Neuronal stem cell (in vitro differentiated cells): ENCODE data around the gene CCN2.

Experiments used
- DNase-seq: peaks from one replicate; pipeline ENCODE4 v3.0.0-alpha.2; 2013; ENCODE audit warnings: low spot score
- H2AFZ ChIP-seq: one replicate; pipeline ENCODE4 v1.6.1; 2013; ENCODE audit warnings: mild to moderate bottlenecking, low read length, inconsistent platforms
- H2AK5ac ChIP-seq: 2 replicates; pipeline ENCODE4 v1.6.1; 2013; ENCODE audit warnings: low read depth, mild to moderate bottlenecking, inconsistent platforms, low read length, moderate library complexity, mixed read lengths
- H2BK120ac ChIP-seq: 2 replicates; pipeline ENCODE4 v1.6.1; 2013; ENCODE audit warnings: low read depth, mild to moderate bottlenecking, inconsistent platforms, low read length, moderate library complexity, mixed read lengths
- H2BK12ac ChIP-seq: one replicate; pipeline ENCODE4 v1.6.1; 2013; ENCODE audit warnings: low read length, inconsistent platforms
- H2BK15ac ChIP-seq: 2 replicates; pipeline ENCODE4 v1.6.1; 2013; ENCODE audit warnings: mild to moderate bottlenecking, low read length, inconsistent platforms, mixed read lengths
- H2BK5ac ChIP-seq: one replicate; pipeline ENCODE4 v1.6.1; 2013; ENCODE audit warnings: inconsistent platforms, mild to moderate bottlenecking, low read length, moderate library complexity
- H3K14ac ChIP-seq: one replicate; pipeline ENCODE4 v1.6.1; 2013; ENCODE audit warnings: low read length, inconsistent platforms
- H3K18ac ChIP-seq: 2 replicates; pipeline ENCODE4 v1.6.1; 2013; ENCODE audit warnings: low read length, inconsistent platforms
- H3K23ac ChIP-seq: 2 replicates; pipeline ENCODE4 v1.6.1; 2013; ENCODE audit warnings: low read depth, mild to moderate bottlenecking, mixed read lengths, low read length, inconsistent platforms; ENCODE audit not compliant: poor library complexity
- H3K27ac ChIP-seq: replicated peaks from 3 replicates; pipeline ENCODE4 v1.5.1; 2013; ENCODE audit warnings: low read length, inconsistent platforms
- H3K27me3 ChIP-seq, 3 experiments: 2 replicates each; pipeline ENCODE4 v1.6.1; 2013; ENCODE audit warnings: low read length in 3 of 3, mild to moderate bottlenecking in 2 of 3, inconsistent platforms in 1 of 3, low read depth in 1 of 3, mixed read lengths in 1 of 3, moderate library complexity in 1 of 3; ENCODE audit not compliant: control insufficient read depth in 3 of 3, insufficient read depth in 3 of 3
- H3K36me3 ChIP-seq, 2 donors: replicated peaks in 1 of 2; 2 replicates each; pipeline ENCODE4 v1.6.1; 2013; ENCODE audit warnings: low read length in 2 of 2; ENCODE audit not compliant: control insufficient read depth in 2 of 2, insufficient read depth in 2 of 2
- H3K4ac ChIP-seq: 2 replicates; pipeline ENCODE4 v1.6.1; 2013; ENCODE audit warnings: inconsistent platforms, mild to moderate bottlenecking, low read length, moderate library complexity
- H3K4me1 ChIP-seq, 2 donors: 1 replicate in 1 of 2; 2 replicates in 1 of 2; pipeline ENCODE4 v1.6.1; 2013; ENCODE audit warnings: low read length in 2 of 2, low read depth in 1 of 2; ENCODE audit not compliant: control insufficient read depth in 2 of 2, insufficient read depth in 1 of 2
- H3K4me2 ChIP-seq: one replicate; pipeline ENCODE4 v1.6.1; 2013; ENCODE audit warnings: mild to moderate bottlenecking, low read length, inconsistent platforms; ENCODE audit not compliant: insufficient read depth, poor library complexity, severe bottlenecking
- H3K4me3 ChIP-seq, 2 donors: 2 replicates each; pipeline ENCODE4 v1.5.1; 2013; ENCODE audit warnings: low read length in 2 of 2, mild to moderate bottlenecking in 2 of 2, inconsistent platforms in 1 of 2, moderate library complexity in 1 of 2
- H3K79me1 ChIP-seq: one replicate; pipeline ENCODE4 v1.6.1; 2013; ENCODE audit warnings: low read depth, mild to moderate bottlenecking, inconsistent platforms, low read length, moderate library complexity
- H3K9ac ChIP-seq: one replicate; pipeline ENCODE4 v1.6.1; 2013; ENCODE audit warnings: mild to moderate bottlenecking, low read depth, low read length, inconsistent platforms; ENCODE audit not compliant: poor library complexity
- H3K9me3 ChIP-seq, 2 donors: replicated peaks in 1 of 2; 2 replicates each; pipeline versions ENCODE3 to v1.6.1; 2013; ENCODE audit warnings: low read length in 2 of 2, mild to moderate bottlenecking in 2 of 2, inconsistent platforms in 1 of 2, low read depth in 1 of 2, mixed read lengths in 1 of 2, moderate library complexity in 1 of 2; ENCODE audit not compliant: control insufficient read depth in 2 of 2, insufficient read depth in 1 of 2
- H4K8ac ChIP-seq: one replicate; pipeline ENCODE4 v1.6.1; 2013; ENCODE audit warnings: low read depth, mild to moderate bottlenecking, inconsistent platforms, low read length, moderate library complexity
- H4K91ac ChIP-seq: one replicate; pipeline ENCODE4 v1.6.1; 2013; ENCODE audit warnings: low read length, low read depth, mild to moderate bottlenecking, inconsistent platforms; ENCODE audit not compliant: poor library complexity
- WGBS, 2 donors: extraction: QIAGEN DNeasy Blood & Tissue Kit; methylation state at CpG; one replicate each; pipeline ENCODE4 v1.1.7; 2013; ENCODE audit warnings: missing lambda C conversion rate in 2 of 2, mixed read lengths in 1 of 2; ENCODE audit not compliant: insufficient read length in 2 of 2, insufficient replicate concordance in 1 of 2; ENCODE audit errors: extremely low coverage in 2 of 2; 5-methylcytosine and 5-hydroxymethylcytosine counted together

CCN2 gene

DNA sequence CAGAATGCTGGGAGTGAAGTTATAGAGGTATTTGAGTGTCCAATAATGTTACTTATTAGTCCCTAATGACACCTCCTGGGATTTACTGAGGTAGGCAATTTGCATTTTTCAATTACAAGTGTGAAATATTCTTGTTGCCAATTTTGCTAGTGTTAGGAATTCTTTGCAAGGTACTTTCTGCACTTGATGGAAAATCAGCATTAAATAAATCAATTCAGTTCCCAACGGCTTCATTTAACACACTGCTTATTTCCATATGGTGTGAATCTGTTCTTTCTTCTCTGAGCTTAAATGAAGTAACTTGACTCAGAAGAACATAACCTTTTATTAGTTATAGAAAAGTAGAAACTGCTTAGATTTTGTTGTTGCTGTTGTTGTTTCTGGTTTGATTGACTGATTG is 21.2 kb downstream of the CCN2 start:
- Histone ChIP-seq H2BK15ac (no peak overlapping the region), H2BK120ac (no peak overlapping the region), H3K4ac (no peak overlapping the region), H3K79me1 (no peaks in the 10 kb centered on the region), H3K14ac (no peak overlapping the region), H3K4me3 (no peak overlapping the region), H3K9me3 (no peaks in the 10 kb centered on the region), H4K91ac (no peak overlapping the region), H3K36me3 (no peaks in the 10 kb centered on the region), H4K8ac (no peak overlapping the region), H2AK5ac (no peak overlapping the region), H3K23ac (no peak overlapping the region), H3K4me2 (no peak overlapping the region), H3K18ac (no peak overlapping the region), H2AFZ (no peak overlapping the region), H3K27me3 (no peaks in the 10 kb centered on the region), H3K9ac (no peak overlapping the region), H2BK12ac (no peak overlapping the region), H3K27ac (no peak overlapping the region), H2BK5ac (no peak overlapping the region), H3K4me1 (no peaks in the 10 kb centered on the region)
- no CpG with 5 or more reads among the region's 1 CpG for WGBS, 2 donors
- DNase-seq = no peak

DNA sequence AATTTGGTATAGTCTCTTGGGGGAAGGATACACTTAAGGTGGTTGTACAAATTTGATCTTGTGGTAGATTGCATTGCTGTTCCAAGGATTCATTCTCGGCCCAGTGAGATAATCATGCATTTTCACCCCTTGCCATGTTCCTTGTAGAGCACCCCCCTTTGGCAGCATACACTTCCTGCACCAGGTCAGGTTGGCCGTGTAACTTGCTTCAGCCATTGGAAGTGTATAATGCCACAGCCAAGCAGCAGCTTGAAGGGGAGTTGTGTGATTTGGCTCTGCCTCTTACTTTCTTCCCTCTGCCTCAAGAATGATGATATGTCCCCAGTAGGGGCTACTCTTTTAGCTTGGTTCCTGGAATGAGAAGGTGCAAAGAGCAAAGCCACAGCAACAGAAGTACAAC is 21.9 kb downstream of the CCN2 start:
- Histone ChIP-seq H3K4me1 (no peaks in the 10 kb centered on the region), H3K18ac (no peak overlapping the region), H3K4me3 (no peak overlapping the region), H2BK120ac (no peak overlapping the region), H3K79me1 (no peaks in the 10 kb centered on the region), H2AFZ (no peak overlapping the region), H3K14ac (no peak overlapping the region), H3K27ac (no peak overlapping the region), H2BK5ac (no peak overlapping the region), H3K36me3 (no peaks in the 10 kb centered on the region), H2BK15ac (no peak overlapping the region), H4K91ac (no peak overlapping the region), H2BK12ac (no peak overlapping the region), H3K9me3 (no peaks in the 10 kb centered on the region), H2AK5ac (no peak overlapping the region), H3K27me3 (no peaks in the 10 kb centered on the region), H3K4ac (no peak overlapping the region), H3K4me2 (no peak overlapping the region), H3K9ac (no peak overlapping the region), H4K8ac (no peak overlapping the region), H3K23ac (no peak overlapping the region)
- no CpG with 5 or more reads among the region's 2 CpGs for WGBS, 2 donors
- DNase-seq = no peak

DNA sequence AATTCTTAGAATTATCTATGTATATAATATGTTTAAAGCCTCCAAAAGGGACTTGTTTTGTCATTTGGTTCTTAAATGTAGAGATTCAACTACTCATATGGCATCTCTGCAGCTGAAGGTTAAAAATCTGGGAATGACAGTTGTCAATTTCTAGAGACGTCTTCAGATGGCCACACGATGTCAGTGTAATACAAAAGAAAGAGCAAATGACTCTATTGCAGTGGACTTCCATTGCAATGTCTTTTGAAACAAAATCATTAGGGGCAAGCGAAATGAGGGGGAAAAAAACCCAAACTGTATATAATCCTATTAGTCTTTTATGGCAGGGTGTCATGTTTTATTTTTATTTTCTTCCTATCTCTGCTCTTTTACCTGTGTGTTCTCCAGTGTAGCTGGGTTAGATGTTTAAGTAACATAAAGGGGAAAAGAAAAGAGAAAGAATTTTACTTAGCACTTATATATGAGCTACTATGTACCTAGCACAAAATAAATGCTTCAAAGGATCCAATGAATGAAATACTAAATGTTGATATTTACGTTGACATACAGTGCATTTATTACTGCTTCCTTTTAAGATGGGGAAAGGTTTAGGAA is 26.2 kb downstream of the CCN2 start:
- H3K4me1 ChIP-seq = no peaks in the 10 kb centered on the region
- H2BK120ac ChIP-seq = no peak overlapping the region
- no peaks in the 10 kb centered on the region for H3K27me3 ChIP-seq
- H4K91ac ChIP-seq = no peak overlapping the region
- peak; percentile 35 for DNase-seq
- H2AFZ ChIP-seq = no peak overlapping the region
- no peak overlapping the region for H3K14ac ChIP-seq
- H4K8ac ChIP-seq = no peak overlapping the region
- WGBS, 2 donors = no CpG with 5 or more reads among the region's 4 CpGs
- no peak overlapping the region for H3K9ac ChIP-seq
- no peak overlapping the region for H3K4me2 ChIP-seq
- no peak overlapping the region for H2BK5ac ChIP-seq
- H3K9me3 ChIP-seq = peaks cover 0 to 4% of the 10 kb centered on the region in 2 donors
- H3K36me3 ChIP-seq = no peaks in the 10 kb centered on the region
- H3K27ac ChIP-seq = no peak overlapping the region
- H3K18ac ChIP-seq = no peak overlapping the region
- H3K4ac ChIP-seq = no peak overlapping the region
- H3K4me3 ChIP-seq = no peak overlapping the region
- no peak overlapping the region for H3K23ac ChIP-seq
- no peak overlapping the region for H2BK12ac ChIP-seq
- H3K79me1 ChIP-seq = no peaks in the 10 kb centered on the region
- H2AK5ac ChIP-seq = no peak overlapping the region
- H2BK15ac ChIP-seq = no peak overlapping the region

DNA sequence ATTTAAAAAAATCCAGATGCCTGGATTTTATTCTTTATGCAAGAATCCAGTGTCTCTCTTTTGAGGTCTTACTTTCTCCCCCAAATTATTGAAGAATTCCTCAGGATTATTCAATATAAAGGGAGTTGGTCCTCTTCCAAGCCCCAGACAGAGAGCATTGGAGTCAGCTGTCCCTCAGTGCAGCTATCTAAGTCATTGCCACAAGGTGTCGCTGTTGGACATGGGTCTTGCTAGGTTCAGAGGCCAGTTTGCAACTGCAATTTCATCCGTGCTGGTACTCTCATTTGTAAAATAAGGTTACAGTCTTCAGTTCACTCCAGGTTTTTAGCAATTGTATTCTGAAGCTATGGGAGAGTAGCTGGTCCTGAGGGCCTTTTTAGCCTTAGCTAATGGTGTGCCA is 27.8 kb downstream of the CCN2 start:
- Histone ChIP-seq H2BK5ac (no peak overlapping the region), H2AK5ac (no peak overlapping the region), H3K36me3 (no peaks in the 10 kb centered on the region), H3K27ac (no peak overlapping the region), H2BK12ac (no peak overlapping the region), H3K4ac (no peak overlapping the region), H3K18ac (no peak overlapping the region), H2AFZ (no peak overlapping the region), H2BK120ac (no peak overlapping the region), H2BK15ac (no peak overlapping the region), H3K4me1 (no peaks in the 10 kb centered on the region), H3K9me3 (peaks cover 2 to 4% of the 10 kb centered on the region in 2 donors), H3K27me3 (peaks cover 0 to 1% (median 0%) of the 10 kb centered on the region in 3 experiments), H3K4me3 (no peak overlapping the region), H4K91ac (no peak overlapping the region), H3K14ac (no peak overlapping the region), H3K23ac (no peak overlapping the region), H4K8ac (no peak overlapping the region), H3K9ac (no peak overlapping the region), H3K79me1 (no peaks in the 10 kb centered on the region), H3K4me2 (no peak overlapping the region)
- no CpG with 5 or more reads among the region's 2 CpGs for WGBS, 2 donors
- DNase-seq = peak; percentile 72
